ENCODE data around the gene CAMK1D. TPM values are rescaled to one million over a fixed set of nuclear protein-coding genes. Genes with fewer than 3 reads are reported as not detected.
A peak's percentile ranks its signal among the peaks of the same experiment; 100 is the strongest.

CAMK1D gene
- total RNA-seq, 2 experiments from 2014 or later, result 7.5 to 9.0 TPM

GRCh38 chr10:12777840-12778585, 428.7 kb downstream of the CAMK1D start:
- no peak overlapping the region for H3K4me3 Mint-ChIP-seq
- H3K36me3 Mint-ChIP-seq, result no peaks in the 10 kb centered on the region
- ATAC-seq (ENCODE audit: low read depth) (no peak), DNase-seq (no peak)
- POLR2A ChIA-PET, result no interaction called here
- no peak overlapping the region for H3K27ac Mint-ChIP-seq
- no peaks in the 10 kb centered on the region for H3K9me3 Mint-ChIP-seq
- peaks cover 3% of the 10 kb centered on the region for H3K4me1 Mint-ChIP-seq
- no peaks in the 10 kb centered on the region for H3K27me3 Mint-ChIP-seq

- Mint-ChIP-seq H3K4me1 (peaks cover 3% of the 10 kb centered on the region), H3K27ac (no peak overlapping the region), H3K9me3 (no peaks in the 10 kb centered on the region), H3K27me3 (no peaks in the 10 kb centered on the region), H3K4me3 (no peak overlapping the region), H3K36me3 (no peaks in the 10 kb centered on the region)
- ATAC-seq (ENCODE audit: low read depth), result no peak
- no peak for DNase-seq
- POLR2A ChIA-PET, result no interaction called here
Observed at GRCh38 chr10:12780634-12781601, 431.6 kb downstream of the CAMK1D start.

- POLR2A ChIA-PET, result no interaction called here
Observed at GRCh38 chr10:12781976-12782375, 432.6 kb downstream of the CAMK1D start.

DNA sequence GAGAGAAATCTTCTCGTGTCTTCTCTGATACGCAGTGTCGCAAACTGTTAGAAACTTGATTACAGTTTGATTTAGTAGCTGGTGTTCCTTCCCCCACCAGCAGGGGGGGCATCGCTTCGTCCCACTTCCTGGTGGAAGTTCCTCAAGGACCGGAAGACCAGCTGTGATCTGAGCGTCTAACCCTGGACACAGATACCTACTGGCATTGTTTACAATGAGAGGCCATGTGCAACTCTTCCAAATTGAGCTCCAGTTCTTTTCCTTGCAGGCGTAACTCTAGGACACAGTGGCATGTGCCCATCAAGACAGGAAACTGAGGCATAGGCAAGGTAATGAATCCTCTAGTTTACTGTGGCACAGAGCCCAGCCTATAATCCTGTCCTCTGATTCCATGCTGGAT, 433.2 kb downstream of the CAMK1D start:
- Mint-ChIP-seq H3K9me3 (no peaks in the 10 kb centered on the region), H3K27ac (no peak overlapping the region), H3K27me3 (no peaks in the 10 kb centered on the region), H3K4me3 (no peak overlapping the region), H3K36me3 (no peaks in the 10 kb centered on the region), H3K4me1 (peaks cover 3% of the 10 kb centered on the region)
- POLR2A ChIA-PET, result no interaction called here
- DNase-seq, result peak; percentile 45
- ATAC-seq (ENCODE audit: low read depth), result no peak

More at GRCh38 chr10:12781976-12782375, 432.6 kb downstream of the CAMK1D start:
- Mint-ChIP-seq H3K4me3 (no peak overlapping the region), H3K36me3 (no peaks in the 10 kb centered on the region), H3K9me3 (no peaks in the 10 kb centered on the region), H3K27me3 (no peaks in the 10 kb centered on the region), H3K27ac (no peak overlapping the region), H3K4me1 (peaks cover 3% of the 10 kb centered on the region)
- no peak for ATAC-seq (ENCODE audit: low read depth)
- no peak for DNase-seq

- Mint-ChIP-seq H3K4me1 (peaks cover 3% of the 10 kb centered on the region), H3K4me3 (no peak overlapping the region), H3K27me3 (no peaks in the 10 kb centered on the region), H3K27ac (no peak overlapping the region), H3K9me3 (no peaks in the 10 kb centered on the region), H3K36me3 (no peaks in the 10 kb centered on the region)
- POLR2A ChIA-PET, result no interaction called here
- ATAC-seq (ENCODE audit: low read depth) (no peak), DNase-seq (no peak)
Observed at GRCh38 chr10:12783293-12783692, 433.9 kb downstream of the CAMK1D start.

- H3K4me3 Mint-ChIP-seq, result no peak overlapping the region
Observed at GRCh38 chr10:12784646-12785045, 435.3 kb downstream of the CAMK1D start.

GRCh38 chr10:12785415-12785831, 436.1 kb downstream of the CAMK1D start:
- Mint-ChIP-seq H3K27me3 (no peaks in the 10 kb centered on the region), H3K4me1 (peaks cover 3% of the 10 kb centered on the region), H3K36me3 (no peaks in the 10 kb centered on the region), H3K9me3 (no peaks in the 10 kb centered on the region), H3K4me3 (no peak overlapping the region), H3K27ac (no peak overlapping the region)
- POLR2A ChIA-PET, result no interaction called here
- DNase-seq, result no peak
- no peak for ATAC-seq (ENCODE audit: low read depth)

More at GRCh38 chr10:12784646-12785045, 435.3 kb downstream of the CAMK1D start:
- no peaks in the 10 kb centered on the region for H3K9me3 Mint-ChIP-seq
- peaks cover 3% of the 10 kb centered on the region for H3K4me1 Mint-ChIP-seq
- H3K27ac Mint-ChIP-seq, result no peak overlapping the region
- POLR2A ChIA-PET, result no interaction called here
- H3K27me3 Mint-ChIP-seq, result no peaks in the 10 kb centered on the region
- DNase-seq (no peak), ATAC-seq (ENCODE audit: low read depth) (no peak)
- H3K36me3 Mint-ChIP-seq, result no peaks in the 10 kb centered on the region

GRCh38 chr10:12787297-12787696, 437.9 kb downstream of the CAMK1D start:
- DNase-seq, result no peak
- Mint-ChIP-seq H3K27ac (no peak overlapping the region), H3K4me3 (no peak overlapping the region), H3K36me3 (no peaks in the 10 kb centered on the region), H3K4me1 (peaks cover 3% of the 10 kb centered on the region), H3K9me3 (peaks cover 1% of the 10 kb centered on the region), H3K27me3 (no peaks in the 10 kb centered on the region)
- no peak for ATAC-seq (ENCODE audit: low read depth)
- POLR2A ChIA-PET, result no interaction called here

- Mint-ChIP-seq H3K27ac (no peak overlapping the region), H3K4me3 (no peak overlapping the region)
Observed at GRCh38 chr10:12788277-12788676, 438.9 kb downstream of the CAMK1D start.

GRCh38 chr10:12790270-12790669, 440.9 kb downstream of the CAMK1D start:
- H3K9me3 Mint-ChIP-seq, result peaks cover 1% of the 10 kb centered on the region
- no peak for ATAC-seq (ENCODE audit: low read depth)
- DNase-seq, result no peak
- no peaks in the 10 kb centered on the region for H3K27me3 Mint-ChIP-seq
- POLR2A ChIA-PET, result no interaction called here
- no peak overlapping the region for H3K4me3 Mint-ChIP-seq
- H3K36me3 Mint-ChIP-seq, result no peaks in the 10 kb centered on the region
- H3K4me1 Mint-ChIP-seq, result no peaks in the 10 kb centered on the region
- no peak overlapping the region for H3K27ac Mint-ChIP-seq

More at GRCh38 chr10:12788277-12788676, 438.9 kb downstream of the CAMK1D start:
- POLR2A ChIA-PET, result no interaction called here
- H3K27me3 Mint-ChIP-seq, result no peaks in the 10 kb centered on the region
- DNase-seq (no peak), ATAC-seq (ENCODE audit: low read depth) (no peak)
- H3K9me3 Mint-ChIP-seq, result peaks cover 1% of the 10 kb centered on the region
- H3K36me3 Mint-ChIP-seq, result no peaks in the 10 kb centered on the region
- H3K4me1 Mint-ChIP-seq, result no peaks in the 10 kb centered on the region

DNA sequence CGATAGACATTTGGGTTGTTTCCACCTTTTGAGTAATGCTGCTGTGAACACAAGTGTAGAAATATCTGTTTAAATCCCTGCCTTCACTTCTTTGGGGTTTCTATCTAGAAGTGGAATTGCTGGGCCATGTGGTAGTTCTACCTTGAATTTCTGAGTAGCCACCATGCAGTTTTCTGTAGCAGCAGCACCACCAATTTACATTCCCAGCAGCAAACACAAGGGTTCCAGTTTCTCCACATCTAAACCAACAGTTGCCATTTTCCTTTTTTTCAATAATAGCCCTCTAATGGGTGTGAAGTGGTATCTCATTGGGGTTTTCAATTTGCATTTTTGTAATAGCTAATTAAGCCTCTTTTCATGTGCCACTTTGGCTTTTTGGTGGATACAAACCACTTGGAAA, 442.4 kb downstream of the CAMK1D start:
- ATAC-seq (ENCODE audit: low read depth) (no peak), DNase-seq (no peak)
- no peaks in the 10 kb centered on the region for H3K27me3 Mint-ChIP-seq
- peaks cover 1% of the 10 kb centered on the region for H3K9me3 Mint-ChIP-seq
- H3K36me3 Mint-ChIP-seq, result no peaks in the 10 kb centered on the region
- H3K4me1 Mint-ChIP-seq, result no peaks in the 10 kb centered on the region
- H3K4me3 Mint-ChIP-seq, result no peak overlapping the region
- H3K27ac Mint-ChIP-seq, result no peak overlapping the region
- POLR2A ChIA-PET, result no interaction called here

DNA sequence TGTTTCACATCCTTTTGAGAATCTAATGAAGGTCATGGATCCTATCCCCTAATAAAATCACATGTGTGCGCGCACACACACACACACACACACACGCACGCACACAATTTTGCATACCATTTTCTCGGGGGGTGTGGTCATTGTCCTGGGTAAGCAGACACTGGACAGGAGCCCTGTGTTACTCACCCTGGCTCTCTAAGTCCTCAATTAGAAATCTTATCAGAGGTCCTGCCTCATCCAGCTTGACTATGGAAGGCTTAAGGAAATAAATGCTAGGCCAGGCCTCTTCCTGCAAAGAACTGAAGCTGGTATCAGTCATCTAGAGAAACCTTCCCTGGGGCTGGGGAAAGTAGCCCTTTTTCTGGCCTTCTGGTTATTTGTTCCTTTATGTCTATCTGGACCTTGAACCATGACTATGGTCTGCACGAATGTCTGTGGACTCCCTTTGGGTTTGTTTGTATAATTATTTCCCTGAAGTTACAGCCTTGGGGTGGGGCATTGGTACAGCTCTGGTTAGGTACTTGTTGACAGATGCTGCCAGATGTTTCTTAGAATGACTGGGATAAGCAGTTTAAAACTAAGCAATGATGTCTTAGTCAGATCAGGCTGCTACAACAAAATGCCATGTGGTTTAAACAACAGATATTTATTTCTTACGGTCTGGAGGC, 443.7 kb downstream of the CAMK1D start:
- no peaks in the 10 kb centered on the region for H3K4me1 Mint-ChIP-seq
- DNase-seq (no peak), ATAC-seq (ENCODE audit: low read depth) (no peak)
- no peak overlapping the region for H3K27ac Mint-ChIP-seq
- no peaks in the 10 kb centered on the region for H3K36me3 Mint-ChIP-seq
- peaks cover 1% of the 10 kb centered on the region for H3K9me3 Mint-ChIP-seq
- H3K27me3 Mint-ChIP-seq, result no peaks in the 10 kb centered on the region
- POLR2A ChIA-PET, result no interaction called here
- no peak overlapping the region for H3K4me3 Mint-ChIP-seq

DNA sequence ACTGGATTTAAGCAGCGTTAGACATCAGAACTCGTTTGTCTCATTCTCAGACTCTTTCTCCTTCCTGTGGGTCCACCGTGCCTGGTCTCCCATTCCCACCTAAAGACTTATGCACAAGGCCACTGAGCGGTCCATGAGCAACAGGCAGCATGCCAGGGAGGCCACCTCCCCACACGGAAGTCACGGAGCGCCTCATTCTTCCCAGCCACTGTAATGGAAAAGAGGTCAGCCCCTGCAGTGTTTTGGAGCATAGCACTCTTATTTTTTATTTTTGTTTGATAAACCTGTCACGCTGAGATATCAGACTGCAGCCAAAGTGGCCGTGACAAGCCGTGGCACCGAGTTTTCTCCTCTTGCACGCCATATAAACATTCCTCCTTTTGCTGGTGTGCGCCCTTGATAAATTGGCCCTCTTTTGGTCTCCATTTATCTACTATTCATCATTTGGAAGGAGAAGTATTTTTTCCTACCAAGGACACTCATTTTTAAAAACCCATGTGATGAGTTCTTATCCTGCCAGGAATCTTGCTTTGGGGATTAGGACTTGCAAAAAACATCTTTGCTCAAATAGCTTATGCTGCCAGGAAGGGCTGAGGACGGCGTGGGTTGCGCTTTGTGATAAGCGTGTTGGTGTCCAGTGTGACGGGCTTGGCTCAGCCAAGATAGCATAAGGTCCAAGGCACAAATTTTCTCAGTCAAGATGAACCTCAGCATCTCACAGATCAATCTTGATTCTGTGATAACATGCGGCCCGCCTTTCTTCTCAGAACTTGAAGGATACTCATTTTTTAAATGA, 446.2 kb downstream of the CAMK1D start:
- no peak for ATAC-seq (ENCODE audit: low read depth)
- H3K27me3 Mint-ChIP-seq, result no peaks in the 10 kb centered on the region
- no peaks in the 10 kb centered on the region for H3K4me1 Mint-ChIP-seq
- no peaks in the 10 kb centered on the region for H3K36me3 Mint-ChIP-seq
- DNase-seq, result no peak
- no peak overlapping the region for H3K4me3 Mint-ChIP-seq
- POLR2A ChIA-PET, result no interaction called here
- peaks cover 1% of the 10 kb centered on the region for H3K9me3 Mint-ChIP-seq
- no peak overlapping the region for H3K27ac Mint-ChIP-seq
